Right lobe of liver (tissue), 4 donors: ENCODE results near the gene TNS3.

ENCODE experiments used
- CTCF ChIP-seq, 4 donors: fragments of 200-600 bp in 3 of 4; fragments of 450-650 bp in 1 of 4; IDR thresholded peaks; one replicate each; pipeline versions ENCODE4 v1.5.1 to v1.8.0; 2016 to 2022; ENCODE audit warnings: antibody characterized with exemption in 4 of 4, mild to moderate bottlenecking in 2 of 4
- POLR2A ChIP-seq: fragments of 450-650 bp; IDR thresholded peaks from one replicate; pipeline ENCODE4 v1.6.1; 2017; ENCODE audit warnings: antibody characterized with exemption, mild to moderate bottlenecking
- donor health status: DM: no; HTN: no; CAD: no.
- donor health status: DM: no; HTN: no; CAD: no.
- donor health status: DM: no; HTN: yes; CAD: no.

- no peak for TF ChIP-seq CTCF (IDR thresholded peaks at IDR 0.05)
- TF ChIP-seq POLR2A = no peak
Measured at GRCh38 chr7:47381134-47381495, 200.8 kb downstream of the TNS3 start.
